Inflammatory macrophage treated with lipopolysaccharide for 1 hour (primary cell): ENCODE measurements around the gene TIGD1.
A peak's percentile ranks its signal among the peaks of the same experiment; 100 is the strongest.

Experiments
- DNase-seq, 2 donors: peaks; one replicate each; pipeline ENCODE4 v3.0.0-alpha.2; 2020 to 2022

The TIGD1 gene

GRCh38 chr2:232521959-232522622 is 28.3 kb downstream of the TIGD1 start:
- peak in 1 of 2 donors; percentile 64 for DNase-seq

- DNase-seq = no peak
Measured at GRCh38 chr2:232521098-232521497, 29.3 kb downstream of the TIGD1 start.

GRCh38 chr2:232520489-232520888 is 29.9 kb downstream of the TIGD1 start:
- no peak for DNase-seq

GRCh38 chr2:232519581-232520438 is 30.5 kb downstream of the TIGD1 start, which contains the start of gene PRSS56:
Gene PRSS56 (plus strand): TSS chr2:232520388. CDS start chr2:232520599, 211 bp downstream.
- DNase-seq = no peak

- no peak for DNase-seq
Measured at GRCh38 chr2:232518844-232519243, 31.5 kb downstream of the TIGD1 start.

- no peak for DNase-seq
Measured at GRCh38 chr2:232516551-232516950, 33.8 kb downstream of the TIGD1 start.

- peak in 1 of 2 donors; percentile 45 for DNase-seq
Measured at GRCh38 chr2:232515639-232516038, 34.7 kb downstream of the TIGD1 start.

- DNase-seq = no peak
Measured at GRCh38 chr2:232513353-232513752, 37.0 kb downstream of the TIGD1 start.

- DNase-seq = no peak
Measured at GRCh38 chr2:232512602-232513001, 37.8 kb downstream of the TIGD1 start.

GRCh38 chr2:232511336-232511890 is 38.9 kb downstream of the TIGD1 start:
- DNase-seq = no peak

GRCh38 chr2:232508251-232508650 is 42.1 kb downstream of the TIGD1 start:
- DNase-seq = no peak

GRCh38 chr2:232506709-232507108 is 43.6 kb downstream of the TIGD1 start:
- no peak for DNase-seq

GRCh38 chr2:232505856-232506255 is 44.5 kb downstream of the TIGD1 start:
- DNase-seq = no peak

GRCh38 chr2:232504438-232504837 is 45.9 kb downstream of the TIGD1 start:
- DNase-seq = no peak

GRCh38 chr2:232503809-232504323 is 46.5 kb downstream of the TIGD1 start:
- DNase-seq = no peak

GRCh38 chr2:232502911-232503808 is 47.2 kb downstream of the TIGD1 start:
- peak; percentile 2 to 39 for DNase-seq

- no peak for DNase-seq
Measured at GRCh38 chr2:232502511-232502910, 47.8 kb downstream of the TIGD1 start.

GRCh38 chr2:232501794-232502390 is 48.5 kb downstream of the TIGD1 start:
- DNase-seq = no peak

- DNase-seq = no peak
Measured at GRCh38 chr2:232501331-232501771, 49.0 kb downstream of the TIGD1 start.

GRCh38 chr2:232498452-232498851 is 51.9 kb downstream of the TIGD1 start:
- no peak for DNase-seq
